Motor neuron (in vitro differentiated cells): ENCODE results near the gene AK3. TPM values are rescaled to one million over a fixed set of nuclear protein-coding genes. Genes with fewer than 3 reads are reported as not detected.

Source experiments
- ATAC-seq, 8 experiments: fragments of 200-7000 bp; cut with Tn5 transposase; replicated peaks in 6 of 8; 2 replicates each; pipeline ENCODE4 v1.8.0; 2021; ENCODE audit warnings: mild to moderate bottlenecking in 8 of 8, moderate library complexity in 8 of 8
- H3K27ac ChIP-seq, 2 donors: fragments of 250-450 bp; sonication (Bioruptor Pico); 2 replicates each; pipeline ENCODE4 v1.9.0; 2021; ENCODE audit warnings: antibody characterized with exemption in 2 of 2, mild to moderate bottlenecking in 2 of 2, moderate library complexity in 1 of 2
- H3K4me1 ChIP-seq, 2 donors: fragments of 250-450 bp; sonication (Bioruptor Pico); replicated peaks in 1 of 2; 2 replicates each; pipeline ENCODE4 v1.6.1; 2021; ENCODE audit warnings: antibody characterized with exemption in 2 of 2, mild to moderate bottlenecking in 2 of 2, moderate library complexity in 1 of 2
- H3K4me3 ChIP-seq, 5 donors: fragments of 250-450 bp; sonication (Bioruptor Pico); 2 replicates each; pipeline ENCODE4 v1.9.0; 2021; ENCODE audit warnings: antibody characterized with exemption in 5 of 5, mild to moderate bottlenecking in 5 of 5, moderate library complexity in 4 of 5
- WGBS, 10 experiments: fragments of 450-650 bp; shearing (Covaris generic); methylation state at CpG; one replicate each; pipeline ENCODE4 v1.0.0; 2022; 5-methylcytosine and 5-hydroxymethylcytosine counted together
- in situ Hi-C, 9 experiments: fragments of 400-800 bp; cut with MboI; loops; one replicate each; pipeline ENCODE4 v1.15.0; 2021; ENCODE audit warnings: low sequenced_read_pairs in 9 of 9, low pct_unique_long_range_greater_than_20kb in 2 of 9; ENCODE audit not compliant: unreplicated experiment in 9 of 9
- total RNA-seq, 8 experiments: library from RNA; unstranded; fragments of 300-600 nt; gene quantifications; 2 replicates each; pipeline versions ENCODE4 v1.2.3 to v1.2.4, GENCODE V29; 2022

Gene AK3
- total RNA-seq, 8 experiments from 2014 or later: 29.0 to 99.5 (median 42.3) TPM

GRCh38 chr9:4716163-4716562, 24.8 kb downstream of the AK3 start:
- 80 to 100% (median 100%) methylated on average over 1 of the region's 1 CpG; no CpG with 5 or more reads in 3 of the 10 experiments for WGBS, 10 experiments
- H3K27ac ChIP-seq: no peak overlapping the region
- in situ Hi-C loops: no loop called here
- H3K4me3 ChIP-seq: no peak overlapping the region
- no peak for ATAC-seq
- no peaks in the 10 kb centered on the region for H3K4me1 ChIP-seq

DNA sequence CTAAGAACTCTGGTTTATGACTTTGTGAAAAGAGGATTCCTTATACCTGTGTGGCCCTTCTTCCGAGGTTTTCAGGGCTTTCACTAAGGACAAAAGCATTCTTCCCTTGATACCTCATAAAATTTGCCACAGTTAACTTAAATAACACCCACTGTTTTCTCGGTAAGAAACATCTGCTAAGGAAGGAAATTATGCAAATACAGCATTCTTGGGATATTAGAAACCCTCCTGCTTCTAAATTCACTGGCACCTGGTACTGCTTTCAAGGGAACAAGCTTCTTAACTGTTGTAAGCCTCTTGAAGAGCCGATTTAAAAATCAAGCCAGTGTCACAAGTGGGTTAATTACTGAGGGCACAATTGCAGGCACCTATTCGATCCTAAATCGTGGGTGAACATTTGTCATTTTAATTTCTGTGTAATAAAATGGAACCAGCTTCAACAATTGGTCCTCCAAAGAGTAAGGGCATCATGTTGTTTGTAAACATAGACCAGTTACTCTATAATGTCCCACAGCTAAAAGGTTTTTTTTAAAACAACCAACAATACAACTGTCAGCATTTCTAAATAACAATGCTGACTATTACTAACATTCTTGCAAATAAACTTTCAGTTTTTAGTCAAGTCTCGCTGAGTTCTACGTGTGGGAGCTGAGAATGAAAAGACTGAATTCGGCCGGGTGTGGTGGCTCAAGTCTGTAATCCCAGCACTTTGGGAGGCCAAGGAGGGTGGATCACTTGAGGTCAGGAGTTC, 26.6 kb downstream of the AK3 start:
- peak in 1 of 8 experiments; percentile 46 for ATAC-seq
- in situ Hi-C loops: no loop called here
- H3K4me1 ChIP-seq: no peaks in the 10 kb centered on the region
- H3K4me3 ChIP-seq: no peak overlapping the region
- WGBS, 10 experiments: 49 to 100% (median 83%) methylated on average over 1 to 9 of the region's 9 CpGs
- H3K27ac ChIP-seq: no peak overlapping the region

- 61 to 83% (median 64%) methylated on average over 1 to 4 of the region's 7 CpGs; no CpG with 5 or more reads in 5 of the 10 experiments for WGBS, 10 experiments
- no peak overlapping the region for H3K4me3 ChIP-seq
- no peaks in the 10 kb centered on the region for H3K4me1 ChIP-seq
- no peak overlapping the region for H3K27ac ChIP-seq
- ATAC-seq: peak in 1 of 8 experiments; percentile 16
- in situ Hi-C loops: no loop called here
These were observed 27.2 kb downstream of the AK3 start for GRCh38 chr9:4713849-4714248.

DNA sequence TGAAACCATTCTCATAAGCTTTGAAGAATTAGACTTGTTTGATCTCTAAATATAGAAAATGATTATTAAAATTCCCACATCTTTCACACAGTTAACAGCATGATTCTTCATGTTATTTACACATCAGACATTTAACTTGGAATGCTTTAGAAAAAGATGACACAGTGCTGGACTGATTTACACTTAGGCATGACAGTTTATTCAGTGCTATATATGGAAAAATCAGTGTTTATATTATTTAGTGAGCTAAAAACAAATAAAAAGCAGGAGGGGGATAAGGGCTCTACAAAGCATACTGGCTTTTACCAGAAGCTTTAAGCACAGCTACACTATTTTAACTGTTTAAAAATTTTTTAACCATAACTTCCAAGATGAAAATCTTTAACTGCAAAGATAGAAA, 31.6 kb downstream of the AK3 start:
- H3K4me3 ChIP-seq: no peak overlapping the region
- in situ Hi-C loops: no loop called here
- H3K27ac ChIP-seq: no peak overlapping the region
- no peaks in the 10 kb centered on the region for H3K4me1 ChIP-seq
- peak in 2 of 8 experiments; percentile 7 to 69 for ATAC-seq

DNA sequence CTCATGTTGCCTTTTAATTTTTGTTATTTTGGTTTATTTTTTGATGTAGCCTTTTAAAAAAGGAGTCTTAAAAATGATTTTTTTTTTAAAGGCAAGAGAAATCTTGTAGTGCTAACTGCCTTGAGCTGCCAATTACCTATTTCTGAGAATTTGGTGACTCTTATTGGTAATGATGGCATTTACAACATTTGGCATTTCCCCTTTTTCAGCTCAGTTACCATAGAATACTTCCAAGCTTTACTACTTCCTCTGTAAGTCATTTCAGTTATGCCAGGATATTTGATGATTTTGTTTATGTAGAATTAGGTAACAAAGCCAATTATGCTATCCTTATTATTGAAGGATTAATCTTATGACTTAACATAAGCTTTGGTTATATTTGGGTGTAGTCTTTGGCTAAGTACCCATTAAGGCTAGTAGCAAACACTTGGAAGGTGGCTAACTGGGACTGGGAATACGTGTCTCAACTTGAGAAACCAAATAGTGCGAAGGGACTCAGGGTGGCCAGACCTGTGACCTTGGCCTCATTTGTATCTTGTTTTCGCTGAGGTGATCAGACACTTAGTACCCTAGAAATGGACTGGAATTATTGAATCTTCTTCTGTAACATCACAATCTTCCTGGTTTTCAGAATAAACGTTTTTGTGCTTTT, 33.9 kb downstream of the AK3 start:
- Histone ChIP-seq H3K4me3 (no peak overlapping the region), H3K4me1 (no peaks in the 10 kb centered on the region), H3K27ac (no peak overlapping the region)
- in situ Hi-C loops: no loop called here
- 13 to 93% (median 80%) methylated on average over 1 to 4 of the region's 4 CpGs for WGBS, 10 experiments
- no peak for ATAC-seq

- in situ Hi-C loops: no loop called here
- Histone ChIP-seq H3K4me1 (no peaks in the 10 kb centered on the region), H3K4me3 (no peak overlapping the region), H3K27ac (no peak overlapping the region)
- 8 to 94% (median 66%) methylated on average over 1 to 2 of the region's 2 CpGs for WGBS, 10 experiments
- ATAC-seq: no peak
These were observed 35.0 kb downstream of the AK3 start for GRCh38 chr9:4706021-4706420.

DNA sequence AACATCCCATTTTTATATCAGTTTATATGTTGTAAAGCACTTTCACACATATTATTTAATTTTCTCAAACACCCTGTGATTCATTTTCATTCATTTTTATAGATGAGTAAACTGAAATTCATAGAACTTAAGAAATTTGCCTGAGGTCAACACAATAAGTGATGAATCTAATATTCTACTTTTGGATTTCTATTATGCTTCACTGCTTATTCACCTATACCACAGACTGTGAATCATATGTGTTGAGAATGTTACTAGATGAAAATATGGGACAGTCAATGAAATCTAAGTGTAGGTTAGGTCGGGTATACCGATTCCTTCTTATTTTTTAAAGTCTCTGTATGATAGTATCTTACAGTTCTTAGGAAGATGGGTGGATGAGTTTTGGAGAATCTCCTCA, 36.9 kb downstream of the AK3 start:
- 83 to 100% (median 96%) methylated on average over 2 of the region's 2 CpGs; no CpG with 5 or more reads in 4 of the 10 experiments for WGBS, 10 experiments
- H3K4me3 ChIP-seq: no peak overlapping the region
- in situ Hi-C loops: no loop called here
- H3K4me1 ChIP-seq: no peaks in the 10 kb centered on the region
- ATAC-seq: no peak
- no peak overlapping the region for H3K27ac ChIP-seq

- in situ Hi-C loops: no loop called here
- WGBS, 10 experiments: 82 to 100% (median 89%) methylated on average over 1 of the region's 1 CpG; no CpG with 5 or more reads in 2 of the 10 experiments
- H3K27ac ChIP-seq: no peak overlapping the region
- H3K4me1 ChIP-seq: no peaks in the 10 kb centered on the region
- H3K4me3 ChIP-seq: no peak overlapping the region
- no peak for ATAC-seq
These were observed 39.5 kb downstream of the AK3 start for GRCh38 chr9:4701526-4701925.

- in situ Hi-C loops: no loop called here
- 60 to 100% (median 85%) methylated on average over 1 to 2 of the region's 2 CpGs; no CpG with 5 or more reads in 2 of the 10 experiments for WGBS, 10 experiments
- no peak overlapping the region for H3K27ac ChIP-seq
- no peak overlapping the region for H3K4me3 ChIP-seq
- peak in 1 of 8 experiments; percentile 32 for ATAC-seq
- H3K4me1 ChIP-seq: no peaks in the 10 kb centered on the region
These were observed 40.1 kb downstream of the AK3 start for GRCh38 chr9:4700932-4701331.

DNA sequence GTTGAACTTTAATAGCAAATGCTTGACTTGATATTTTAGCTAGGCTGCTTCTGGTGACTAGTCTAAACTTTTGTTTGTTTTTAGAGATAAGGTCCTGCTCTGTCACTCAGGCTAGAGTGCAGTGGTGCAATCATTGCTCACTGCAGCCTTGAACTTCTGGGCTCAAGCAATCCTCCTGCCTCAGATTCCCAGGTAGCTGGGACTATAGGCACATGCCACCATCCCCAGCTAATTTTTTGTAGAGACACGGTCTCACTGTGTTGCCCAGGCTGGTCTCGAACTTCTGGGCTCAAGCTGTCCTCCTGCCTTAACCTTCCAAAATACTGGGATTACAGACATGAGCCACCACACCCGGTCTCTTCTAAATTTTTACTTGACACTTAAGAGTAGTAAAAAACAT, 40.9 kb downstream of the AK3 start:
- Histone ChIP-seq H3K27ac (no peak overlapping the region), H3K4me3 (no peak overlapping the region), H3K4me1 (no peaks in the 10 kb centered on the region)
- no peak for ATAC-seq
- in situ Hi-C loops: no loop called here
- 84 to 100% (median 100%) methylated on average over 1 to 3 of the region's 3 CpGs; no CpG with 5 or more reads in 5 of the 10 experiments for WGBS, 10 experiments

- in situ Hi-C loops: no loop called here
- no peaks in the 10 kb centered on the region for H3K4me1 ChIP-seq
- no peak overlapping the region for H3K4me3 ChIP-seq
- no peak overlapping the region for H3K27ac ChIP-seq
- ATAC-seq: no peak
- 13 to 97% (median 84%) methylated on average over 2 to 3 of the region's 3 CpGs; no CpG with 5 or more reads in 1 of the 10 experiments for WGBS, 10 experiments
These were observed 49.2 kb downstream of the AK3 start for GRCh38 chr9:4691795-4692194.

DNA sequence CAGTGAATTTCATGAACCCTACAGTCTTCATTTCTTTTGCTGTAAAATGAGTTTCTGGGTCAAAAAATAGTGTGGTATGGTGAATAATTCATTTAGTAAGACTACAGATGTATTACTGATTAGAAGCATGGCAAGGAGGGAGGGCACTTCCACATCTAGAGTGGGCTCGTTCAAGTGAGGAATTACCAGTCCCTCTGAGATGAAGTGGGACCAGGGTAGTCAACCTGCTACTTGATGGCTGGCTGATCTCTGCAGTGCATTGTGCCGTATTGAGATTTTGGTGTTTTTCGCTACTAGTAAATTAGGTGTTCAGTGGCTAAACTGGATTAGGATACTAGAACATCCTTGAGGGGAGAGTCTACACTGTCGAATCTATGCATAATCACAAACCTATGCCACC, 50.9 kb downstream of the AK3 start:
- Histone ChIP-seq H3K4me1 (no peaks in the 10 kb centered on the region), H3K4me3 (no peak overlapping the region), H3K27ac (no peak overlapping the region)
- 88 to 100% (median 100%) methylated on average over 1 to 4 of the region's 4 CpGs; no CpG with 5 or more reads in 4 of the 10 experiments for WGBS, 10 experiments
- ATAC-seq: peak in 1 of 8 experiments; percentile 8
- in situ Hi-C loops: no loop called here

GRCh38 chr9:4689687-4690104, 51.3 kb downstream of the AK3 start:
- peak in 3 of 8 experiments; percentile 74 to 90 (median 79) for ATAC-seq

More at GRCh38 chr9:4689687-4690104, 51.3 kb downstream of the AK3 start:
- no peaks in the 10 kb centered on the region for H3K4me1 ChIP-seq
- H3K4me3 ChIP-seq: no peak overlapping the region
- WGBS, 10 experiments: 0 to 100% (median 83%) methylated on average over 1 of the region's 1 CpG; no CpG with 5 or more reads in 2 of the 10 experiments
- in situ Hi-C loops: no loop called here
- no peak overlapping the region for H3K27ac ChIP-seq
